H1 (cell line): ENCODE data around the gene SAMM50. TPM values are rescaled to one million over a fixed set of nuclear protein-coding genes. Genes with fewer than 3 reads are reported as not detected.

Experiments used
- CTCF ChIA-PET: fragments of 300-600 bp; sonication (Branson Sonifier 250); formaldehyde crosslinking; loops from one replicate; lab custom pipeline; 2021; ENCODE audit not compliant: partially characterized antibody; lab: Charles Lee
- POLR2A ChIA-PET: fragments of 300-600 bp; sonication (Branson Sonifier 250); formaldehyde crosslinking; loops from one replicate; lab custom pipeline; 2021; ENCODE audit warnings: inconsistent platforms; ENCODE audit not compliant: partially characterized antibody; lab: Charles Lee
- DNase-seq, 2 experiments: peaks; one replicate each; pipeline versions ENCODE4 v3.0.0 to v3.0.0-alpha.2; 2010 to 2022; ENCODE audit warnings: low spot score in 2 of 2, low read depth in 1 of 2, mixed read lengths in 1 of 2
- FAIRE-seq: peaks from 2 replicates; lab custom pipeline; 2011; peaks lifted over from hg19 to GRCh38; lab: Jason Lieb, UNC
- H2AFZ ChIP-seq: 2 replicates; pipeline ENCODE4 v1.8.1; 2012; ENCODE audit warnings: low read length, inconsistent platforms
- H2AK5ac ChIP-seq: 2 replicates; pipeline ENCODE4 v1.6.1; 2013; ENCODE audit warnings: low read depth, low read length
- H2BK120ac ChIP-seq: replicated peaks from 2 replicates; pipeline ENCODE3; 2013; ENCODE audit warnings: low read depth, low read length, inconsistent platforms
- H2BK12ac ChIP-seq: 2 replicates; pipeline ENCODE4 v1.6.1; 2013; ENCODE audit warnings: low read depth, low read length
- H2BK15ac ChIP-seq: 2 replicates; pipeline ENCODE4 v1.6.1; 2013; ENCODE audit warnings: low read length
- H2BK20ac ChIP-seq: 2 replicates; pipeline ENCODE4 v1.6.1; 2013; ENCODE audit warnings: low read length
- H2BK5ac ChIP-seq: 2 replicates; pipeline ENCODE4 v1.6.1; 2013; ENCODE audit warnings: low read depth, low read length
- H3K14ac ChIP-seq: 2 replicates; pipeline ENCODE4 v1.6.1; 2013; ENCODE audit warnings: inconsistent platforms; ENCODE audit not compliant: insufficient read length
- H3K18ac ChIP-seq: 2 replicates; pipeline ENCODE4 v1.6.1; 2013; ENCODE audit warnings: low read length; ENCODE audit errors: extremely low read depth
- H3K23ac ChIP-seq: 2 replicates; pipeline ENCODE4 v1.6.1; 2013; ENCODE audit warnings: inconsistent platforms; ENCODE audit not compliant: insufficient read length
- H3K23me2 ChIP-seq: 2 replicates; pipeline ENCODE4 v1.6.1; 2013; ENCODE audit warnings: low read depth, low read length
- H3K27ac ChIP-seq: 2 replicates; pipeline ENCODE4 v1.6.1; 2011; ENCODE audit warnings: low read depth, low read length, inconsistent platforms
- H3K27me3 ChIP-seq, 4 experiments: replicated peaks in 1 of 4; 1 replicate in 1 of 4; 2 replicates in 3 of 4; pipeline versions ENCODE4 v1.6.1 to v1.8.1; 2011 to 2013; ENCODE audit warnings: low read length in 3 of 4, mild to moderate bottlenecking in 3 of 4, inconsistent platforms in 2 of 4, mixed read lengths in 2 of 4, moderate library complexity in 1 of 4; ENCODE audit not compliant: control insufficient read depth in 3 of 4, insufficient read depth in 3 of 4; ENCODE audit errors: extremely low read depth in 1 of 4
- H3K36me3 ChIP-seq, 4 experiments: 2 replicates each; pipeline versions ENCODE4 v1.6.1 to v1.8.1; 2011 to 2013; ENCODE audit warnings: mild to moderate bottlenecking in 4 of 4, low read length in 3 of 4, moderate library complexity in 2 of 4, control low read depth in 1 of 4, inconsistent platforms in 1 of 4; ENCODE audit not compliant: insufficient read depth in 4 of 4, control insufficient read depth in 2 of 4
- H3K4ac ChIP-seq: replicated peaks from 2 replicates; pipeline ENCODE3; 2013; ENCODE audit warnings: low read length, low read depth, mixed read lengths, inconsistent platforms; ENCODE audit not compliant: insufficient read length
- H3K4me1 ChIP-seq, 4 experiments: replicated peaks in 1 of 4; 1 replicate in 1 of 4; 2 replicates in 3 of 4; pipeline versions ENCODE4 v1.6.1 to v1.8.1; 2011 to 2013; ENCODE audit warnings: low read length in 3 of 4, inconsistent platforms in 2 of 4, mixed read lengths in 1 of 4; ENCODE audit not compliant: insufficient read depth in 4 of 4, control insufficient read depth in 3 of 4
- H3K4me2 ChIP-seq, 2 experiments: 2 replicates each; pipeline versions ENCODE4 v1.6.1 to v1.8.1; 2011 to 2013; ENCODE audit warnings: low read depth in 2 of 2, low read length in 2 of 2, control low read depth in 1 of 2, inconsistent platforms in 1 of 2, mild to moderate bottlenecking in 1 of 2; ENCODE audit not compliant: insufficient read depth in 1 of 2
- H3K4me3 ChIP-seq, 4 experiments: fragments of 200-600, 300-600 bp in 1 of 4; sonication (generic), shearing (Covaris generic), sonication (Bioruptor Twin) in 1 of 4; 2 replicates each; pipeline versions ENCODE4 v1.5.1 to v1.8.1; 2011 to 2016; ENCODE audit warnings: low read length in 4 of 4, low read depth in 3 of 4, control low read depth in 2 of 4, inconsistent platforms in 2 of 4, mild to moderate bottlenecking in 2 of 4, mixed read lengths in 1 of 4, moderate library complexity in 1 of 4; ENCODE audit not compliant: insufficient read depth in 2 of 4; ENCODE audit errors: extremely low read depth in 1 of 4
- H3K56ac ChIP-seq: replicated peaks from 2 replicates; pipeline ENCODE3; 2013; ENCODE audit warnings: low read depth, mild to moderate bottlenecking, mixed read lengths, low read length, inconsistent platforms; ENCODE audit not compliant: insufficient read length
- H3K79me1 ChIP-seq: 2 replicates; pipeline ENCODE4 v1.6.1; 2013; ENCODE audit warnings: low read depth, low read length, control low read depth
- H3K79me2 ChIP-seq, 2 experiments: 2 replicates each; pipeline versions ENCODE4 v1.6.1 to v1.8.1; 2012 to 2013; ENCODE audit warnings: low read length in 2 of 2, mild to moderate bottlenecking in 2 of 2, inconsistent platforms in 1 of 2; ENCODE audit not compliant: insufficient read depth in 2 of 2, control insufficient read depth in 1 of 2
- H3K9ac ChIP-seq, 4 experiments: replicated peaks in 1 of 4; 1 replicate in 1 of 4; 2 replicates in 3 of 4; pipeline versions ENCODE4 v1.6.1 to v1.8.1; 2011 to 2013; ENCODE audit warnings: low read depth in 3 of 4, low read length in 3 of 4, control low read depth in 2 of 4, mild to moderate bottlenecking in 2 of 4, moderate library complexity in 2 of 4, inconsistent platforms in 1 of 4; ENCODE audit errors: extremely low read depth in 1 of 4
- H3K9me3 ChIP-seq, 2 experiments: 2 replicates each; pipeline versions ENCODE4 v1.6.1 to v1.8.1; 2012 to 2013; ENCODE audit warnings: mild to moderate bottlenecking in 2 of 2, moderate library complexity in 2 of 2, control low read depth in 1 of 2, inconsistent platforms in 1 of 2, low read depth in 1 of 2, low read length in 1 of 2, mixed read lengths in 1 of 2; ENCODE audit not compliant: insufficient read depth in 2 of 2
- H4K20me1 ChIP-seq, 2 experiments: replicated peaks in 1 of 2; 2 replicates each; pipeline versions ENCODE3 to v1.8.1; 2011 to 2013; ENCODE audit warnings: inconsistent platforms in 2 of 2, low read length in 2 of 2, mild to moderate bottlenecking in 1 of 2; ENCODE audit not compliant: insufficient read depth in 2 of 2, control insufficient read depth in 1 of 2
- H4K5ac ChIP-seq: 2 replicates; pipeline ENCODE4 v1.6.1; 2013; ENCODE audit warnings: low read length, low read depth, mixed read lengths, inconsistent platforms; ENCODE audit not compliant: insufficient read length
- H4K8ac ChIP-seq: 2 replicates; pipeline ENCODE4 v1.8.0; 2013; ENCODE audit warnings: mild to moderate bottlenecking, moderate library complexity, low read length, inconsistent platforms; ENCODE audit not compliant: insufficient read depth; ENCODE audit errors: extremely low read depth
- H4K91ac ChIP-seq: replicated peaks from 2 replicates; pipeline ENCODE3; 2013; ENCODE audit warnings: low read length, mixed read lengths, inconsistent platforms; ENCODE audit not compliant: insufficient read length
- ASH2L ChIP-seq: fragments of 200-600, 300-600 bp; sonication (generic); IDR thresholded peaks from one replicate; pipeline ENCODE4 v1.7.1; 2017; ENCODE audit warnings: low read length
- CEBPB ChIP-seq: IDR thresholded peaks from 2 replicates; pipeline ENCODE4 v1.6.1; 2012; ENCODE audit warnings: low read depth, low read length
- CTBP2 ChIP-seq: IDR thresholded peaks from 2 replicates; pipeline ENCODE4 v1.7.0; 2011; ENCODE audit warnings: borderline replicate concordance, mild to moderate bottlenecking, moderate library complexity, mixed read lengths, low read length; ENCODE audit not compliant: insufficient read depth, insufficient read length
- GABPA ChIP-seq: IDR thresholded peaks from 2 replicates; pipeline ENCODE4 v1.6.1; 2011; ENCODE audit warnings: mild to moderate bottlenecking, low read length, moderate library complexity, borderline replicate concordance; ENCODE audit not compliant: insufficient read depth
- GTF2F1 ChIP-seq: IDR thresholded peaks from 2 replicates; pipeline ENCODE4 v1.6.1; 2012; ENCODE audit warnings: low read depth, low read length, improper control_type of control experiment, borderline replicate concordance
- HDAC2 ChIP-seq, 2 experiments: fragments of 300-600 bp in 1 of 2; sonication (generic) in 1 of 2; IDR thresholded peaks; 2 replicates each; pipeline ENCODE4 v1.6.1; 2011 to 2012; ENCODE audit warnings: low read depth in 2 of 2, low read length in 2 of 2, mild to moderate bottlenecking in 2 of 2, moderate library complexity in 2 of 2, borderline replicate concordance in 1 of 2, inconsistent platforms in 1 of 2
- KDM1A ChIP-seq: fragments of 200-600, 300-600 bp; sonication (generic); IDR thresholded peaks from 2 replicates; pipeline ENCODE4 v1.7.1; 2016; ENCODE audit warnings: mild to moderate bottlenecking, low read length, borderline replicate concordance
- KDM4A ChIP-seq: IDR thresholded peaks from one replicate; pipeline ENCODE4 v1.7.1; 2012; ENCODE audit warnings: low read depth, mild to moderate bottlenecking, moderate library complexity, low read length, inconsistent platforms; ENCODE audit not compliant: severe bottlenecking
- SIRT6 ChIP-seq: IDR thresholded peaks from one replicate; pipeline ENCODE4 v1.7.1; 2012; ENCODE audit warnings: low read length, inconsistent platforms
- SP1 ChIP-seq: IDR thresholded peaks from 2 replicates; pipeline ENCODE4 v1.6.1; 2011; ENCODE audit warnings: low read depth, low read length
- TEAD4 ChIP-seq: IDR thresholded peaks from 2 replicates; pipeline ENCODE4 v1.6.1; 2012; ENCODE audit warnings: low read depth, low read length, inconsistent platforms, mixed read lengths
- ZNF274 ChIP-seq: IDR thresholded peaks from 2 replicates; pipeline ENCODE4 v1.7.0; 2012; ENCODE audit warnings: low read length, borderline replicate concordance; ENCODE audit errors: extremely low read depth
- WGBS, 2 experiments: shearing (Covaris generic) in 1 of 2; methylation state at CpG; one replicate each; pipeline versions ENCODE4 v1.1.6 to v1.1.7; 2013 to 2015; ENCODE audit warnings: low lambda C conversion rate in 2 of 2, mixed read lengths in 2 of 2, inconsistent platforms in 1 of 2, low coverage in 1 of 2, missing lambda C conversion rate in 1 of 2; ENCODE audit not compliant: insufficient replicate concordance in 2 of 2, insufficient coverage in 1 of 2, insufficient read length in 1 of 2; ENCODE audit errors: extremely low coverage in 1 of 2, missing lambda C conversion rate in 1 of 2; 5-methylcytosine and 5-hydroxymethylcytosine counted together
- polyA plus RNA-seq, 7 experiments: library from polyadenylated mRNA; depleted of rRNA in 3 of 7; stranded (reverse) in 5 of 7; unstranded in 2 of 7; fragments of >200 nt in 5 of 7; fragments of 200-250 nt in 2 of 7; gene quantifications; 1 replicate in 5 of 7; 2 replicates in 1 of 7; 4 replicates in 1 of 7; pipeline versions ENCODE4 v1.2.1 to v1.2.3, GENCODE V29; 2011 to 2013; ENCODE audit warnings: missing spikeins in 2 of 7, mixed read lengths in 2 of 7
- total RNA-seq: library from RNA; stranded (reverse); fragmentation: NEBNext Ultra II Directional; extraction: Animal tissue kit (Norgen Biotek cat#: 25700); gene quantifications from 2 replicates; pipeline ENCODE4 v1.2.1, GENCODE V29; 2021

SAMM50 gene
- total and polyA plus RNA-seq, 2 of the 8 experiments (the other 6 are each of a cell fraction or from before 2014, with no cell fraction given) = 45.4 to 70.3 TPM

GRCh38 chr22:43924877-43925276 lies 30.4 kb upstream of the SAMM50 start:
- Histone ChIP-seq H3K9me3 (no peaks in the 10 kb centered on the region), H2BK12ac (no peak overlapping the region; the same call in 1 of the 2 replicates), H3K9ac (peak overlapping the region in 1 of 4 experiments; percentile 46; a peak in 2 of 7 replicates), H3K79me1 (peaks cover 12% of the 10 kb centered on the region), H3K18ac (peak overlapping the region; percentile 78), H2BK120ac (peak overlapping the region; percentile 24), H3K56ac (peak overlapping the region; percentile 13), H3K27ac (peak overlapping the region; percentile 71), H2AFZ (no peak overlapping the region), H3K4me1 (peaks cover 8 to 24% (median 18%) of the 10 kb centered on the region in 4 experiments), H2BK20ac (no peak overlapping the region), H3K14ac (no peak overlapping the region), H3K23ac (no peak overlapping the region), H3K36me3 (peaks cover 7 to 33% (median 15%) of the 10 kb centered on the region in 4 experiments), H4K20me1 (peaks cover 3 to 18% of the 10 kb centered on the region in 2 experiments), H4K8ac (no peak overlapping the region), H3K79me2 (peaks cover 0 to 17% of the 10 kb centered on the region in 2 experiments; a peak in 1 of 4 replicates), H3K27me3 (no peaks in the 10 kb centered on the region; a peak in 1 of 7 replicates), H2BK5ac (peak overlapping the region; percentile 75; the same call in 1 of the 2 replicates), H3K4me3 (peak overlapping the region; percentile 54 to 99 (median 86)), H4K5ac (peak overlapping the region; percentile 34), H3K4ac (no peak overlapping the region), H2AK5ac (no peak overlapping the region), H3K4me2 (peak overlapping the region; percentile 72 to 79), H4K91ac (no peak overlapping the region), H3K23me2 (peaks cover 15% of the 10 kb centered on the region; the same call in 1 of the 2 replicates), H2BK15ac (no peak overlapping the region)
- ChIA-PET CTCF (interaction anchor here (0.9 to 1.6 kb wide), 2 partner anchors 21 to 42 kb away, joined by 3 to 6 read pairs; no protein-coding TSS in a partner anchor), POLR2A (interaction anchor here (1.3 kb wide), 1 partner anchor 21 kb away, joined by 3 read pairs; no protein-coding TSS in a partner anchor)
- WGBS, 2 experiments = 29% methylated on average over 7 of the region's 7 CpGs; no CpG with 5 or more reads in 1 of the 2 experiments
- no peak for TF ChIP-seq SP1
- TF ChIP-seq TEAD4 = no peak
- no peak for TF ChIP-seq HDAC2 (IDR thresholded peaks at IDR 0.05; ENCODE audit: borderline replicate concordance in 1 of 2, low read depth in 2 of 2, low read length in 2 of 2)
- TF ChIP-seq KDM1A = no peak
- TF ChIP-seq GTF2F1 = no peak
- TF ChIP-seq CEBPB = no peak
- no peak for TF ChIP-seq GABPA
- TF ChIP-seq SIRT6 = no peak
- TF ChIP-seq ZNF274 = no peak
- TF ChIP-seq KDM4A = no peak
- TF ChIP-seq ASH2L = no peak
- TF ChIP-seq CTBP2 = no peak
- DNase-seq (no peak), FAIRE-seq (no peak)
